ENCODE results near the gene BEND3. TPM values are rescaled to one million over a fixed set of nuclear protein-coding genes. Genes with fewer than 3 reads are reported as not detected.
"Not testable (repeated sequence)": the region's sequence is repeated elsewhere in the genome, so short reads cannot be mapped to it uniquely, and the experiment has no call there.

BEND3 gene
- total and polyA plus RNA-seq, 2 experiments from 2014 or later: 9.2 to 33.7 TPM

DNA sequence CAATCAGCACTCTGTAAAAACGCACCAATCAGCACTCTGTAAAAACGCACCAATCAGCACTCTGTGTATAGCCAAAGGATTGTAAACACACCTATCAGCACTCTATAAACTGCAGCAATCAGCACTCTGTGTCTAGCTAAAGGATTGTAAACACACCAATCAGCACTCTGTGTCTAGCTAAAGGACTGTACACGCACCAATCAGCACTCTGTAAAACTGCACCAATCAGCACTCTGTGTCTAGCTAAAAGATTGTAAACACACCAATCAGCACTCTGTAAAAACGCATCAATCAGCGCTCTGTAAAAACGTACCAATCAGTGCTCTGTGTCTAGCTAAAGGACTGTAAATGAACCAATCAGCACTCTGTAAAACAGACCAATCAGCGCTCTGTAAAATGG, 30.9 kb downstream of the BEND3 start:
- H3K79me2 ChIP-seq (replicated peaks; ENCODE audit: insufficient read depth): peaks cover 19% of the 10 kb centered on the region
- H3K27me3 Mint-ChIP-seq (ENCODE audit: insufficient read depth, low read depth, poor library complexity); H4K20me1 ChIP-seq (replicated peaks; ENCODE audit: insufficient read depth); H3K27ac Mint-ChIP-seq; H3K27ac ChIP-seq (ENCODE audit: low read depth); H3K4me3 ChIP-seq; H3K27me3 ChIP-seq (ENCODE audit: insufficient read depth); H3K4me1 ChIP-seq (ENCODE audit: insufficient read depth); H3K36me3 ChIP-seq (ENCODE audit: insufficient read depth); H3F3A ChIP-seq (replicated peaks; ENCODE audit: low read depth); ATAC-seq; H3K4me3 Mint-ChIP-seq; H3K4me2 ChIP-seq; DNase-seq (ENCODE audit: low spot score); H3K9me2 ChIP-seq (ENCODE audit: insufficient read depth); H2AFZ ChIP-seq: not testable (repeated sequence)
- H3K4me1 Mint-ChIP-seq: peaks cover 11% of the 10 kb centered on the region
- H3K36me3 Mint-ChIP-seq (ENCODE audit: low read depth): peaks cover 84% of the 10 kb centered on the region
- H3K9me3 Mint-ChIP-seq: peaks cover 18% of the 10 kb centered on the region; the same call in 2 of the 3 replicates

GRCh38 chr6:107083921-107084320, 31.4 kb downstream of the BEND3 start:
- DNase-seq (ENCODE audit: low spot score): no peak
- peaks cover 18% of the 10 kb centered on the region; the same call in 2 of the 3 replicates for H3K9me3 Mint-ChIP-seq
- Histone ChIP-seq H3K79me2 (replicated peaks; ENCODE audit: insufficient read depth) (peaks cover 19% of the 10 kb centered on the region), H4K20me1 (replicated peaks; ENCODE audit: insufficient read depth) (no peaks in the 10 kb centered on the region), H3K4me1 (ENCODE audit: insufficient read depth) (no peaks in the 10 kb centered on the region), H3F3A (replicated peaks; ENCODE audit: low read depth) (peaks cover 3% of the 10 kb centered on the region; the same call in 1 of the 2 replicates), H3K36me3 (ENCODE audit: insufficient read depth) (peaks cover 10% of the 10 kb centered on the region), H3K4me2 (no peak overlapping the region), H3K27me3 (ENCODE audit: insufficient read depth) (no peaks in the 10 kb centered on the region), H3K4me3 (no peak overlapping the region), H3K9me2 (ENCODE audit: insufficient read depth) (no peaks in the 10 kb centered on the region), H2AFZ (no peak overlapping the region), H3K27ac (ENCODE audit: low read depth) (no peak overlapping the region)
- peaks cover 7% of the 10 kb centered on the region for H3K27me3 Mint-ChIP-seq (ENCODE audit: insufficient read depth, low read depth, poor library complexity)
- peaks cover 82% of the 10 kb centered on the region for H3K36me3 Mint-ChIP-seq (ENCODE audit: low read depth)
- peaks cover 12% of the 10 kb centered on the region for H3K4me1 Mint-ChIP-seq
- no peak overlapping the region for H3K4me3 Mint-ChIP-seq
- H3K27ac Mint-ChIP-seq: no peak overlapping the region
- ATAC-seq: no peak
- TF ChIP-seq, protein P1, sequence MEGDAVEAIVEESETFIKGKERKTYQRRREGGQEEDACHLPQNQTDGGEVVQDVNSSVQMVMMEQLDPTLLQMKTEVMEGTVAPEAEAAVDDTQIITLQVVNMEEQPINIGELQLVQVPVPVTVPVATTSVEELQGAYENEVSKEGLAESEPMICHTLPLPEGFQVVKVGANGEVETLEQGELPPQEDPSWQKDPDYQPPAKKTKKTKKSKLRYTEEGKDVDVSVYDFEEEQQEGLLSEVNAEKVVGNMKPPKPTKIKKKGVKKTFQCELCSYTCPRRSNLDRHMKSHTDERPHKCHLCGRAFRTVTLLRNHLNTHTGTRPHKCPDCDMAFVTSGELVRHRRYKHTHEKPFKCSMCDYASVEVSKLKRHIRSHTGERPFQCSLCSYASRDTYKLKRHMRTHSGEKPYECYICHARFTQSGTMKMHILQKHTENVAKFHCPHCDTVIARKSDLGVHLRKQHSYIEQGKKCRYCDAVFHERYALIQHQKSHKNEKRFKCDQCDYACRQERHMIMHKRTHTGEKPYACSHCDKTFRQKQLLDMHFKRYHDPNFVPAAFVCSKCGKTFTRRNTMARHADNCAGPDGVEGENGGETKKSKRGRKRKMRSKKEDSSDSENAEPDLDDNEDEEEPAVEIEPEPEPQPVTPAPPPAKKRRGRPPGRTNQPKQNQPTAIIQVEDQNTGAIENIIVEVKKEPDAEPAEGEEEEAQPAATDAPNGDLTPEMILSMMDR (conservative IDR thresholded peaks at IDR 0.05; ENCODE audit: low read depth in 2 of 2): no peak
- TF ChIP-seq EZH2 (IDR thresholded peaks at IDR 0.05; ENCODE audit: low read depth, unreplicated experiment) (no peak), NANOG (IDR thresholded peaks at IDR 0.05; ENCODE audit: borderline replicate concordance) (no peak), ZNF331 (CRISPR knock-in tag; IDR thresholded peaks at IDR 0.05; ENCODE audit: low read depth) (no peak), EZH2phosphoT487 (IDR thresholded peaks at IDR 0.05; ENCODE audit: unreplicated experiment) (no peak), CREB1 (CRISPR knock-in tag; IDR thresholded peaks at IDR 0.05; ENCODE audit: low read depth) (no peak), POLR2AphosphoS5 (IDR thresholded peaks at IDR 0.05; ENCODE audit: low read depth) (no peak), STAT1 (IDR thresholded peaks at IDR 0.05; ENCODE audit: unreplicated experiment) (no peak), ZNF114 (CRISPR knock-in tag; IDR thresholded peaks at IDR 0.05) (no peak)
- TF ChIP-seq, protein P2, sequence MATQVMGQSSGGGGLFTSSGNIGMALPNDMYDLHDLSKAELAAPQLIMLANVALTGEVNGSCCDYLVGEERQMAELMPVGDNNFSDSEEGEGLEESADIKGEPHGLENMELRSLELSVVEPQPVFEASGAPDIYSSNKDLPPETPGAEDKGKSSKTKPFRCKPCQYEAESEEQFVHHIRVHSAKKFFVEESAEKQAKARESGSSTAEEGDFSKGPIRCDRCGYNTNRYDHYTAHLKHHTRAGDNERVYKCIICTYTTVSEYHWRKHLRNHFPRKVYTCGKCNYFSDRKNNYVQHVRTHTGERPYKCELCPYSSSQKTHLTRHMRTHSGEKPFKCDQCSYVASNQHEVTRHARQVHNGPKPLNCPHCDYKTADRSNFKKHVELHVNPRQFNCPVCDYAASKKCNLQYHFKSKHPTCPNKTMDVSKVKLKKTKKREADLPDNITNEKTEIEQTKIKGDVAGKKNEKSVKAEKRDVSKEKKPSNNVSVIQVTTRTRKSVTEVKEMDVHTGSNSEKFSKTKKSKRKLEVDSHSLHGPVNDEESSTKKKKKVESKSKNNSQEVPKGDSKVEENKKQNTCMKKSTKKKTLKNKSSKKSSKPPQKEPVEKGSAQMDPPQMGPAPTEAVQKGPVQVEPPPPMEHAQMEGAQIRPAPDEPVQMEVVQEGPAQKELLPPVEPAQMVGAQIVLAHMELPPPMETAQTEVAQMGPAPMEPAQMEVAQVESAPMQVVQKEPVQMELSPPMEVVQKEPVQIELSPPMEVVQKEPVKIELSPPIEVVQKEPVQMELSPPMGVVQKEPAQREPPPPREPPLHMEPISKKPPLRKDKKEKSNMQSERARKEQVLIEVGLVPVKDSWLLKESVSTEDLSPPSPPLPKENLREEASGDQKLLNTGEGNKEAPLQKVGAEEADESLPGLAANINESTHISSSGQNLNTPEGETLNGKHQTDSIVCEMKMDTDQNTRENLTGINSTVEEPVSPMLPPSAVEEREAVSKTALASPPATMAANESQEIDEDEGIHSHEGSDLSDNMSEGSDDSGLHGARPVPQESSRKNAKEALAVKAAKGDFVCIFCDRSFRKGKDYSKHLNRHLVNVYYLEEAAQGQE (IDR thresholded peaks at IDR 0.05; ENCODE audit: unreplicated experiment): no peak
- TF ChIP-seq, protein P3, sequence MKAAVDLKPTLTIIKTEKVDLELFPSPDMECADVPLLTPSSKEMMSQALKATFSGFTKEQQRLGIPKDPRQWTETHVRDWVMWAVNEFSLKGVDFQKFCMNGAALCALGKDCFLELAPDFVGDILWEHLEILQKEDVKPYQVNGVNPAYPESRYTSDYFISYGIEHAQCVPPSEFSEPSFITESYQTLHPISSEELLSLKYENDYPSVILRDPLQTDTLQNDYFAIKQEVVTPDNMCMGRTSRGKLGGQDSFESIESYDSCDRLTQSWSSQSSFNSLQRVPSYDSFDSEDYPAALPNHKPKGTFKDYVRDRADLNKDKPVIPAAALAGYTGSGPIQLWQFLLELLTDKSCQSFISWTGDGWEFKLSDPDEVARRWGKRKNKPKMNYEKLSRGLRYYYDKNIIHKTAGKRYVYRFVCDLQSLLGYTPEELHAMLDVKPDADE (IDR thresholded peaks at IDR 0.05): no peak

Data from GM23338 (cell line).